HG03039 (cell line): ENCODE results near the gene PATL2.
"Not testable (repeated sequence)": the region's sequence is repeated elsewhere in the genome, so short reads cannot be mapped to it uniquely, and the experiment has no call there.

Experiments
- ATAC-seq: cut with Tn5 transposase; IDR thresholded peaks from one replicate; pipeline ENCODE4 v1.9.1; 2021; ENCODE audit warnings: mild to moderate bottlenecking, moderate library complexity; ENCODE audit not compliant: unreplicated experiment

The PATL2 gene

GRCh38 chr15:44720000-44720435 lies 8.9 kb upstream of the PATL2 start:
- ATAC-seq = not testable (repeated sequence)

- peak; percentile 43 for ATAC-seq
These were observed 8.3 kb upstream of the PATL2 start for GRCh38 chr15:44719293-44719999.

- no peak for ATAC-seq
These were observed 7.8 kb upstream of the PATL2 start for GRCh38 chr15:44718927-44719292.

GRCh38 chr15:44718180-44718926 lies 7.2 kb upstream of the PATL2 start:
- no peak for ATAC-seq

GRCh38 chr15:44716983-44717602 lies 6.0 kb upstream of the PATL2 start:
- ATAC-seq = no peak

- ATAC-seq = no peak
These were observed 4.7 kb upstream of the PATL2 start for GRCh38 chr15:44715797-44716334.

- no peak for ATAC-seq
These were observed 4.1 kb upstream of the PATL2 start for GRCh38 chr15:44715142-44715796.

- ATAC-seq = no peak
These were observed 2.2 kb upstream of the PATL2 start for GRCh38 chr15:44713006-44713966.

- no peak for ATAC-seq
These were observed 1.4 kb upstream of the PATL2 start for GRCh38 chr15:44712346-44713005.

GRCh38 chr15:44711743-44712345 lies 721 bp upstream of the PATL2 start:
- peak; percentile 23 for ATAC-seq

GRCh38 chr15:44710236-44711095 lies 657 bp downstream of the PATL2 start:
- no peak for ATAC-seq

- no peak for ATAC-seq
These were observed 4.0 kb downstream of the PATL2 start for GRCh38 chr15:44706946-44707636.

- no peak for ATAC-seq
These were observed 4.7 kb downstream of the PATL2 start for GRCh38 chr15:44706401-44706800.

GRCh38 chr15:44705986-44706385 lies 5.1 kb downstream of the PATL2 start:
- ATAC-seq = no peak

GRCh38 chr15:44700676-44701075 lies 10.4 kb downstream of the PATL2 start:
- ATAC-seq = not testable (repeated sequence)

GRCh38 chr15:44698641-44699040 lies 12.5 kb downstream of the PATL2 start:
- ATAC-seq = no peak

GRCh38 chr15:44697014-44697413 lies 14.1 kb downstream of the PATL2 start:
- ATAC-seq = no peak

GRCh38 chr15:44695294-44695693 lies 15.8 kb downstream of the PATL2 start:
- no peak for ATAC-seq
